HG03103 (cell line): ENCODE measurements around the gene UBQLN3.

Experiments
- ATAC-seq: cut with Tn5 transposase; IDR thresholded peaks from one replicate; pipeline ENCODE4 v1.9.1; 2021; ENCODE audit warnings: low read depth; ENCODE audit not compliant: unreplicated experiment

The UBQLN3 gene

GRCh38 chr11:5509803-5510202 lies at the start of gene UBQLN3:
Gene UBQLN3 (minus strand): TSS chr11:5509957. CDS start chr11:5509558, 399 bp downstream.
- ATAC-seq: no peak

- ATAC-seq: no peak
These were observed 48.0 kb upstream of the UBQLN3 start for GRCh38 chr11:5557751-5558150.

GRCh38 chr11:5556596-5557188 lies 46.9 kb upstream of the UBQLN3 start:
- no peak for ATAC-seq

- no peak for ATAC-seq
These were observed 43.6 kb upstream of the UBQLN3 start for GRCh38 chr11:5553343-5553742.

GRCh38 chr11:5550440-5551095 lies 40.8 kb upstream of the UBQLN3 start:
- ATAC-seq: no peak

- ATAC-seq: no peak
These were observed 38.7 kb upstream of the UBQLN3 start, which contains the start of gene OR52H1 for GRCh38 chr11:5548440-5548839. Gene OR52H1 (minus strand): TSS chr11:5548540. CDS start chr11:5545505, 3,035 bp downstream.

GRCh38 chr11:5547982-5548381 lies 38.2 kb upstream of the UBQLN3 start:
- ATAC-seq: no peak

- no peak for ATAC-seq
These were observed 36.7 kb upstream of the UBQLN3 start for GRCh38 chr11:5546457-5546856.

GRCh38 chr11:5541427-5541826 lies 31.7 kb upstream of the UBQLN3 start:
- no peak for ATAC-seq

GRCh38 chr11:5536482-5536881 lies 26.7 kb upstream of the UBQLN3 start:
- ATAC-seq: no peak

GRCh38 chr11:5534046-5534445 lies 24.3 kb upstream of the UBQLN3 start:
- ATAC-seq: no peak

GRCh38 chr11:5531053-5531831 lies 21.5 kb upstream of the UBQLN3 start:
- no peak for ATAC-seq

- no peak for ATAC-seq
These were observed 18.7 kb upstream of the UBQLN3 start for GRCh38 chr11:5528495-5528894.

- ATAC-seq: no peak
These were observed 18.0 kb upstream of the UBQLN3 start for GRCh38 chr11:5527716-5528115.

- ATAC-seq: no peak
These were observed 15.0 kb upstream of the UBQLN3 start for GRCh38 chr11:5524756-5525155.

- ATAC-seq: no peak
These were observed 12.6 kb upstream of the UBQLN3 start for GRCh38 chr11:5522308-5522707.

- ATAC-seq: no peak
These were observed 11.8 kb upstream of the UBQLN3 start for GRCh38 chr11:5521540-5521939.

- no peak for ATAC-seq
These were observed 6.8 kb upstream of the UBQLN3 start, which contains the start of gene UBQLNL for GRCh38 chr11:5516599-5516998. Gene UBQLNL (minus strand): TSS chr11:5516699. CDS start chr11:5516441, 258 bp downstream.

GRCh38 chr11:5514841-5515240 lies 5.1 kb upstream of the UBQLN3 start:
- ATAC-seq: no peak

GRCh38 chr11:5508605-5509004 lies 1.2 kb downstream of the UBQLN3 start:
- no peak for ATAC-seq

GRCh38 chr11:5507933-5508305 lies 1.8 kb downstream of the UBQLN3 start:
- ATAC-seq: no peak
